HG02798 (cell line): Measurements from ENCODE around the gene PRSS21.

Source experiments
- ATAC-seq: cut with Tn5 transposase; IDR thresholded peaks from one replicate; pipeline ENCODE4 v1.9.1; 2021; ENCODE audit warnings: mild to moderate bottlenecking; ENCODE audit not compliant: unreplicated experiment, poor library complexity

Gene PRSS21

DNA sequence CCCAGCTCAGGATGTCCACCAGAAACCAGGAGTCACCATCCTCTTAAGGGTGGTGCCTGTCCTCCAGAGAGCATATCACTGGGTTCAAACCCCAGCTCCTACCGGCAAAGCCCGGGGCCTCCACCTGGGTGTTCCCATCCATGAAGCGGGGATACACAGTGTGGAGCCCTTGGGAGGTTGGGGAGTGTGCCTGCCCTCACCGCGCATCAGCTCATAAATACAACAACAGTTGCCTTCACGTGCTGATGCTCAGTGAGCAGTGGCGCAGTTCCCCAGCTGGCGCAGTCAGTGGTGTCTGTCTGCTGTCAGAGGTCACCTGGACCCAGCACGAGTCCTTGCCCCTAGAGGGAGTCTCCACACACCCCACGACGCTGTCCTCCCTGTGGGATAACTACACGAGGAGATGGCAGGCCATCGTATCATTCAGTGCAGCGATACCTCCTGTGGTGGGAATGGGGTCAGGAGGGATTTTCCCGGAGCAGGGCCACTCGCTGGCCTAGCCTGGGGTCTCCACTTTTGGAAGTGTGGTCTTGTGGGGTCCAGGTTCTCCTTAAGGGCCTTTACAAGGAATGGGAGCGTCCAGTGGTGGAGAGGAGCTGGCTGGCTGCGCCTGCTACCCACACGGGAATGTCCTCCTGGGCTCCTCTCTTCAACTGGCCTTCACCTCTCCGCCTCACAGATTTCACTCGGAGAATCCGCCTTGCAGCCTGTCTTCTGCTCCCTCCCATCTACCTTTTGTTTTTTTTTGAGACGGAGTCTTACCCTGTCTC lies 37.7 kb upstream of the PRSS21 start:
- ATAC-seq, result no peak

DNA sequence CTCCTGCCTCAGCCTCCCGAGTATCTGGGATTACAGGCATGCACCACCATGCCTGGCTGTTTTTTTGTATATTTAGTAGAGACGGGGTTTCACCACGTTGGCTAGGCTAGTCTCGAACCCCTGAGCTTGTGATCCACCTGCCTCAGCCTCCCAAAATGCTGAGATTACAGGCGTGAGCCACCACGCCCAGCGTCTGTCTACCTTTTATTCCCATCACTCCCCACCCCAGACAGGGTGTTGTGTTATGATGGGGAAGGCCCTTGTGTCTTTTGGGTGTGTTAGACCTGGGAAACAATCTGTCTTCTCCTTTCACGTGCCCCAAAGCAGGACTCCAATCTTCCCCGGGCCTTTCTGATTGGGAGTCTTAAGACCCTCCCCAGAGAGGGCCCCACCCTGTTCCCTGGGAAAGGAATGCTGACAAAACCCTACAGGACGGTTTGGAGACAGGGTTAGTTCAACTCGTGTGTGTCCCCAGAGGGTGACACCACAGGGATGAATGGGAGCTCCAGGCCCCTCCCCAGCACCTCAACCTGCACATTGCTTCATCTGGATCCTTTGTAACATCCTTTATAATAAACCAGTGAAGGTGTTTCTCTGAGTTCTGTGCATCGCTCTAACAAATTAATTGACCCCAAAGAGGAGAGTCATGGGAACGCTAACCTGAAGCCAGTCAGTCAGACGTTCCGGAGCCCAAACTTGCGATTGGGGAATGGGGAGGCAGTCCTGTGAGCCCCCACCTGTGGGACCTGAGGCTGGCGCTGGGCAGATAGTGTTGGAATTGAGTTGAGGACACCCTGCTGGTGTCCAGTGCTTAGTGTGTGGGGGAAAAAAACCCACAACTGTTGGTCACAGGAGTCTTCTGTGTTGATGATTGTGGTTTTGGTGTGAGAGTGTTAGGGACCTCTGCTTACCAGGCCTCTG lies 36.8 kb upstream of the PRSS21 start:
- ATAC-seq, result no peak

DNA sequence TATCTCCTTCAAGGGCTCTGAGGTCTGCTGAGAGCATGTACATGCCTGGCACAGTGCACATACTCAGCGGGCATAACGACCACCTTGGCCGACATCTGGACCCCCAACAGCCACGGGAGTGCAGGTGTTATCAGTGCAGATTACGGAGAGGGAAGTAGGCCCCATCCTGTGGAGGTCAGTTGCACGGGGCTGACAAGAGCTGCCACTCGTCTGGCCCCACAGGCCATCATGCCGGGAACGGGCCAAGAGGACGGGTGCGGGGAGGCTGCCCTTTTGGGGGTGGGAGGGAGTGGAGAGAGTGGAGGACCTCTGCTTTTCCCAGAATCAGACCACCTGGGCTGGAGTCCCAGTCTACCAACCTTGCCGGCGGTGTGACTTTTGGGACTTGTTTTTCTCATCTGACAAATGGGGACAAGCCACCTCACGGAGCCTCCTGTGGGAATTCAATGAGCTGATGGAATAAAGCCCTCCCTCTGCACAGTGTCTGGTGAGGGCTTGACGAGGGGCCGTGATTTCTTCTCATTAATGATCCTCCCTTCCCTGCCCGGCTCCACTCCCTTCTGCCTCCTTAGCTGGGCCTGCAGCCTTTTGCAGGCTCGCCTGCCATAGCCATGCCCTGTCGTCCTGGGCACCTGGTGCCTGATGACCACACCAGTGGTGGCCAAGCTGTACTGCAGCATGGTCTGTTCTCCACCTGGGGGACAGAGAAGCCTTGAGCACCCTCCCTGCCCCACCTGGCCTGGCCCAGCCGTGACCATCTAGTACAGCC lies 34.3 kb upstream of the PRSS21 start:
- ATAC-seq, result no peak

DNA sequence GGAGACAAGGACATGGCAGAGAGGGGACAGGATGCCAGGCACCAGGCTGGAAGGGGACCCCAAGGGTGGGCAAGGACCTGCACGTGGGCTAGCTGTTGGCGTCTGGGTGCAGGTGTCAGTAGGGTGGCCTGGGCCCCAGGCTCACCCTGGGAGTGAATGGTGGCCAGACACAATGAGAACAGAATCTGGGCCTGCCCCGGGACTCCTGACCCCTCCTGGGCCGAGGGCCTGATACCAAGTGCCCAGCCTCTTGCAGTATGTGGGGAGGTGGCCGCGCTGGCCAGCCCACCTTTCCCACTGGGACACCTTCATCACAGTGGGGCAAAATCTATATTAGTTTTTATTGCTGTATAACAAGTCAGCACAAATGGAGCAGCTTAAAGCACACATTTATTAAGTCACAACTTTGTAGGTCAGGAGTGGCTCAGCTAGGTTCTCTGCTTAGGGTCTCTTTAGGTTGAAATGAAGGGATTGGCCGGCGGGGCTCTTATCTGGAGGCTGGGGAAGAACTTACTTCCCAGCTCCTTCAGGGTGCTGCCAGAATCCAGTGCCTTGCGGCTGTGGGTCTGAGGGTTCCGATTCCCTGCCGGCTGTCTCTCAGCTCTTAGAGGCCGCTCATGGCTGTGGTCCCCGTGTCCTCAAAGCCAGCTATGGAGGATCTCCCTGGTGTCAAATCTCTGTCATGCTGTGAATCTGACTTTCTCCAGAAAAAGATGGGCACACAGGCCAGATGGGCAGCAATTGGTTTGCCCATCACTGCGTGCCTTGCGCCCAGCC lies 33.3 kb upstream of the PRSS21 start:
- no peak for ATAC-seq

DNA sequence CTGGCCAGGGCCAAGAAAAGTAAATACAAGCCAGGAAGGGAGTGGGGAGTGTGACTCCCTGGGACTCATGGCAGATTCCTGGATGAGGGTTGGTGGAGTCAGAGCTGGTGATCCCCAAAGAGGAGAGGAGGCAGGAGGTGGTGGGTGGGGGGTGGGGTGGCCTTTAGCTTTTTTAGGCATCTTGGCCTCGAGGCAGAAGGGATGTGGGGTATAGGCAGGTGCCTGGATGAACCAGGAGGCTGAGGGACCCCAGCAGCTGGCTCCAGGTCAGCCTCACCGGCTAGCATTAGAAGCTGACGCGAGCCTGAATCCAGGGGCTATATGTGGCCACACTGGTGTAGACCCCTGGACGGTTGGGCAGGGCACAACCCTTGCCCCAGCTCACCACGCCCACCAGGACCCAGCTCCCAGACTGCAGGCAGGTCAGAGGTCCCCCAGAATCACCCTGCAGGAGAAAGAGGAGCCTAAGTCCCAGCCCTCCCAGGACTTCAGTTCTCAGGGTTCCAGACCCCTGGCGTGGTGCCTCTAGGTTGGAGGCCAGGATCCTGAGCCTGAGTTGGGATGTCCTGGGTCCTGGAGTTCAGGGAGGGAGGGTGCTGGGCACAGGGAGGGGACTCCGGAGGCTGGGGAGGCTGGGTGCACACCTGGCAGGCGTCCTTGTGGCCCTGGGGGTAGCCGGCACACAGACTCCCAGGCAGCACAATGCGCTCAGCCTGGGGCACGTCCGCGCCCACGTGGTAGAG lies 32.5 kb upstream of the PRSS21 start:
- ATAC-seq, result no peak

DNA sequence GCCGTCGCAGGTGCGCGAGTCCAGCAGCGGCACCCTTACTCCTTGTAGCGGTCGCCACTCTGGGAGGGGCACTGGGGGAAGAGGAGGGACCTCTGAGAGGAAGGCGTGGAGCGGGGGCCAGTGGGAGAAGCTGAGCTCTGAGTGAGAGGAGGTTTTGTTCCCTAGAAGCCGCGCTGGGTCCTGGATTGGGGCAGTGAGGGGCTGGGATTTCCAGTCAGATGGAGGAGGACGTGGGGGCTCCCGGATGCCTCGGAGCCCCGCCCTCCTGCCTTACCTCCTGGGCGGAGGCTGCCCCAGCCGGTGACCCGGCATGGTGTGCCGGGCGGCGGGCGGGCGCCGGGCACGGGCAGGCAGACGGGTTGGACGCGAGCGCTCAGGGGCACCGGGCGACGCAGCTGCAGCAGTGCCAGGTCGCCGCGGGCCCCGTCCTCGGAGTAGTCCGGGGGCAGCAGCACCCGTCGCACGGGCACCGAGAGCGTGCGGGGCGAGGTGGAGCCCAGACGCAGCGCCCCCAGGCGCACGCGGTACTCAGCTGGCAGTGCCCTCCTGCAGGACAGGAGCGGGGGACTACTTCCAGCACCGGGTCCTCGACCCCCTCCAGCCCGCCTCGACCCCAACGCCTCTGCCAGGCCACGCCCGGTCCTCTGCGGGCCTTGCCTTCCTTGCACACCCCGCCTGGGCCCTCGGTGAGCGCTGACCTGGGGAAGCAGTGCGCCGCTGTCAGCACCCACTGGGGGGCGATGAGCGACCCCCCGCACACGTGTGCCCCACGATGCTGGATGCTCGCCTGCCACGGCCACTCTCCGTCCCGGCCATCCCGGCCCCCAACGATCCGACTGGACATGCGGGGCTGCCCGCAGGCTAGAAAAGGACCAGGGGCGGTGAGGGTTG lies 31.7 kb upstream of the PRSS21 start:
- ATAC-seq, result no peak

DNA sequence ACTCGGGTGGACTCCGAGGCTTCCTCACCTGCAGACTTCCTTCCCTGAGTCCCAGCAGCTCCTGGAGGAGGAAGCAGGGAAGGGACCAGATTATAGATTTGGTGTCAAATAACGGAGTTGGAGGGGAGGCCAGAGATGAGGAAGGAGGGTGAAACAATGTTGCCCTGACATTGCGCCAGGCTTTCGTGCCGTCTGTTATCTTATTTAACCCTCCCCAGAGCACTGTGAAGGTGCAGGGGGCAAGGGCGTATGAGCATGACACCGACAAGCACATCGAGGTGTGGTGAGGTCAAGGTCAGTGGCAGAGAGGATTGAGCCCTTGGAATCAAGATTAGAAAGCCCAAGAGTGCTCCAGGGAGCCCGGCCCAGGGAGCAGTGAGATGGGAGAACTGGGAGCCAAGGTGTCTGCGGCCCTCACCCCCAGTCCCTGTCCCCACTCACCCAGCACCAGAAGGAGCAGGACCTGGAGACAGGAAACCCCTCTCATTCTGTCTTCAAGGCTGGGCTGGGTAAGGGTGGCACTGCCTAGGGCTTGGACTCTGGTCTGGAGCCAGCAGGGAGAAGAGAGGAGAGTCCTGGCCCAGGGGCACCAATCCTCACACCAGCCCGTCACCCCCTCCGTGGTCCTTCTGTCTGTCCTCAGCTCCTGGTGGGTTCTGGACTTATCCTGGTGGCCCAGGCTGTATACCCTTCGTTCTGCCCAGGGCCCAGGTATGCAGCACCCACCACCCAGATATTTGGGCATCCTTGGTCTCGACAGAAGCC lies 30.8 kb upstream of the PRSS21 start:
- ATAC-seq, result no peak

DNA sequence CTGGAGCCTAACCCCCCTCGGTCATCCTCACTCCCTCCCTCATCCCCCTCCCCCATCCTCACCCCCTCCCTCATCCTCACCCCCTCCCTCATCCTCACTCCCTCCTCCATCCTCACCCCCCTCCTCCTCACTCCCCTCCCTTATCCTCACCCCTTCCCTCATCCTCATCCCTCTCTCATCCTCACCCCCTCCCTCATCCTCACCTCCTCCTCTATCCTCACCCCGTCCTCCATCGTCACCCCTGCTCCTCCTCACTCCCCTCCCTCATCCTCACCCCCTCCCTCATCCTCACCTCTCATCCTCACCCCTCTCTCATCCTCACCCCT lies 30.2 kb upstream of the PRSS21 start:
- no peak for ATAC-seq

DNA sequence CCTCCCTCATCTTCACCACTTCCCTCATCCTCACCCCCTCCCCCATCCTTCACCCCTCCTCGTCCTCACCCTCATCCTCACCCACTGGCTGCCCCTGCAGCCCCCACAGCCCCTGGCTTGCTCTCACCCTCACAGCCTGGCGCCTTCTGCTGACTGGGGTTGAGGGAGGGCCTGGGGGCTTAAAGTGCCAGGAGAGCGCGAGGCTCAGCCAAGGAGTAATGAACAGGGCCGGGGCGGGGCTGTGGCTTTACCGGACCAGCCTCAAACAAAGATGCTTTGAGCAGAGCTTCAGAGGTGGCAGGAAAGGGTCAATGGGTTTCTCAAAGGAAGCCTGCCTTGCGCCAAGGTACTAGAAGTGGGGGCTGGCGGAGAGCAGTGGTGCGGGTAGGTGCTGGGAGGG lies 29.6 kb upstream of the PRSS21 start, which contains the start of gene PRSS33:
TSS of gene PRSS33 (minus strand) at position 155 of the 400 bp plus-strand sequence. CDS start 1,013 bp downstream, outside the sequence.
- ATAC-seq, result no peak

DNA sequence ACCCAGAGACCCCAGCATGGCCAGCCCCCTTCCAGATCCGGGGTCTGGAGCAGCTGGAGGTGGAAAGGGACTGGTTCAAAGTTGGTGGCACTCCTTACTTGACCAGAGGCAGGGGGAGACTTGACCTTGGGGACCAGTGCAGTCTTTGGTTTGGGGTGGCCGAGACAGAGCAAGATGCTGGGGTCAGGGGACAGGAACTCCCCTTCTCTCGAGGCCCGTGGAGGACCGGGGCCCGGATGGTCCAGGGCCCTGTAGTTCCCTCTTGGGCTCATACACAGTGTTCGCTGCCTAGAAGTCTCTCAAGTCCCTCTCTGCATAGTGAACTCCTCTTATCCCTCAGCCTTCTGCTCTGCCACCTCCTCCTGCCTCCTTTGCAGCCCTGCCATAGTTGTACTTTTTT lies 29.1 kb upstream of the PRSS21 start:
- no peak for ATAC-seq

DNA sequence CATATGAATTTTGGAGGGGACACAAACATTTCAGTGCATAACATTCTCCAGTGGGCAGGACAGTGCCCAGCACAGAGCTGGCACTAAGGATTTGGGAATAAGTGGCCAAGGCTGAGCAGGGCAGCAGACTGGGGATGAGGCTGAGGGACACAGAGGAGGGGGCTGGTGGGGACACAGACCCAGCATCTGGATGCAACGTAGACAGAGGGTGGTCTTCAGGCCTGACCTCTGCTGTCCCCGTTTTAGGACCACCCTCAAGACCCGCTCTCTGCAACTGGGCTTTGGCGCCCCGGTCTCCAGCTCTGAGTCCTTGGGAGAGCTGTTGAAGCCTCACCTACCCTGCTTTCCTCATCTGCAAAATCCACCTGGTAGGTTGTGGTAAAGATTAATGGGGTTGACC lies 26.4 kb upstream of the PRSS21 start:
- no peak for ATAC-seq

DNA sequence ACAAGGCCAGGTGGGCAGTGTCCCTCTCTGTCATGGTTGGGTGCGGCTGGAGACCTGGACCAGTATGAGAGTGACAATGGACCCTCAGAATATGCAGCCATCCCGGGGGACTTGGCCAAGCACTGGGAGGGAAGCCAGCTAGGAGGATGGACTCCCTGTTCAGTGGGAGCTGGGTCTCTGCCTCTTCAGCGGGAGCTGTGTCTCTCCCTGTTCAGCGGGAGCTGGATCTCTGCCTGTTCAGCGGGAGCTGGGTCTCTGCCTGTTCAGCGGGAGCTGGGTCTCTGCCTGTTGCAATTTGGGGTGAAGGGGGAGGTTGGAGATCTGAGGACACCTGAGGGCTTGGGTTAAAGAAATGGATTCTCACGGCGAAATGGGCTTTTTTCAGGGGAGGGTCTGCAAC lies 25.9 kb upstream of the PRSS21 start:
- ATAC-seq, result no peak

DNA sequence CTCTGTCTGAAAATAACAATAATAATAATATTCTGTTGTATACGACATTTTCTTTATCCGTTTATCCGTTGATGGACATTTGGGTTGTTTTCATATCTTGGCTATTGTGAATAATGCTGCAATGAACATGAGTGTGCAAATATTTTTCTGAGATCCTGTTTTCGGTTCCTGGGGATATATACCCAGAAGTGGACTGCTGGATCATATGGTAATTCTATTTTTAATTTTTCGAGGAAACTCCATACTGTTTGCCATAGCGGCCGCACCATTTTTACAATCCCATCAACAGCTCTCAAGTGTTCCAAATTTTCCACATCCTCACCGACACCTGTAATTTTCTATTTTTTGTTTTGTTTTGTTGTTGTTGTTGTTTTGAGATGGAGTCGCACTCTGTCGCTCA lies 24.1 kb upstream of the PRSS21 start:
- ATAC-seq, result no peak

DNA sequence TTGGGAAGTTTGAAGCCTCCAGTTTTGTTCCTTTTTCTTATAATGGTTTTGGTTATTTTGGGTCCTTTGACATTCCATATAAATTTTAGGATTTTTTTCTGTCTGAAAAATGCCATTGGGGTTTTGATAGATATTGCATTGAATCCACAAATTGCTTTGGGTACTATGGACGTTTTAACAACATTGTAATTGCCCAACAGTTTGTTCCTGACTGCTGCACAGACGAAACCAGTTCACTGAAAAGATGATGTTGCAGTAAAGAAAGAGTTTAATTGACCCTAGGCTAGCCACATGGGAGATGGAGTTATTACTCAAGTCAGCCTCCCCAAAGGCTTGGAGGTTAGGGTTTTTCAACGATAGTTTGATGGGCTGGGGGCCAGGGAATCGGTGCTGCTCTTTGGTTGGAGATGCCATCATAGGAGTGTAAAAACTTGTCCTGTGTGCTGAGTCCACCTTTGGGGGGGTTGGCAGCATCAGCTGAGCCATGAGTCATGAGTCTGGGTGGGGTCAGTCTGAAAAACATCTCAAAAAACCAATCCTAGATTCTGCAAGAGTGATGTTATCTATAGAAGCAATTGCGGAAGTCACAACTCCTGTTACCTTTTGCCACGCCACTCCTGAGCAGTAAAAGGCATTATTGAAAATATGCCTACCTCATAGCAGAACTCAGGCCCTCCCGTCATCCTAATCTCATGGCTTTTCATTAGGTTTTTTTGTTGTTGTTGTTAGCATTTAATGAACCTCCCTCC lies 21.5 kb upstream of the PRSS21 start:
- no peak for ATAC-seq

DNA sequence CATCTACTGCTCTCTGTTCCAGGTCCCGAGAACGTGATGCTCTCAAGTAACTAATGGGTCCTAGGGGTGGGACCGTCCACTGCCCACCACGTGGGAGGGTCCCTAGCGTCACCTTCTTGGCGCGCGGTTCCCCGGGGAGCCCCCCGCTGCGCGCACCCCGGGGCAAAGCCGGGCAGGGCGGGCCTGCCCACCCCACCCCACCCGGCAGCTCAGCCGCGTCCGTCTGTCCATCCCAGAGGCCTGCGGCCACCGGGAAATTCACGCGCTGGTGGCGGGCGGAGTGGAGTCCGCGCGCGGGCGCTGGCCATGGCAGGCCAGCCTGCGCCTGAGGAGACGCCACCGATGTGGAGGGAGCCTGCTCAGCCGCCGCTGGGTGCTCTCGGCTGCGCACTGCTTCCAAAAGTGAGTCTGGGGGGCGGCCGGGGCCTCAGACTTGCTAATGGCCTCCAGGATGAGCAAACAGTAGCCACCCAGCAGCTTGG lies 18.3 kb upstream of the PRSS21 start:
- no peak for ATAC-seq

DNA sequence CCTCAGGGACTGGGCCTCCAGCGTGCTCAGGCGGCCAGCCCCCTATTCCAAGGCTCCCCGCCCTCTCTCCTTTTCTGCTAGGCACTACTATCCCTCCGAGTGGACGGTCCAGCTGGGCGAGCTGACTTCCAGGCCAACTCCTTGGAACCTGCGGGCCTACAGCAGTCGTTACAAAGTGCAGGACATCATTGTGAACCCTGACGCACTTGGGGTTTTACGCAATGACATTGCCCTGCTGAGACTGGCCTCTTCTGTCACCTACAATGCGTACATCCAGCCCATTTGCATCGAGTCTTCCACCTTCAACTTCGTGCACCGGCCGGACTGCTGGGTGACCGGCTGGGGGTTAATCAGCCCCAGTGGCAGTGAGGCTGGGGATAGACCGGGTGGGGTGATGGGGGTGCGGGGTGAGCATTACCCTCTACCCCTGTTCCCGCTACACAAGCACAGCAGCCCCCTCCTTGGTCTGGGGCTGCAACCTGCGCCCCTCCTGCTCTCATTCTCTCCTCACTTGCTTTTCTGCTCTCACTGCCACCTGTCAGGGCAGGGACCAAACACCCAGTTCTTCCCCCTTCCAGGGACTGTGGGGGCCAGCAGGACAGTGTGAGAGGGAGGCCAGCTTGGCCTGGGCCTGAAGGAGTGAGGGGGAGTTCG lies 17.7 kb upstream of the PRSS21 start:
- no peak for ATAC-seq
